DND-41 (cell line): ENCODE measurements around the gene ELMO3.

ENCODE experiments used
- EZH2 ChIP-seq: IDR thresholded peaks from 3 replicates; pipeline ENCODE4 v1.6.1; 2012; ENCODE audit warnings: borderline replicate concordance, low read depth, mild to moderate bottlenecking, moderate library complexity, low read length, inconsistent platforms; ENCODE audit not compliant: severe bottlenecking
- TF ChIP-seq, protein P1 (sequence below): IDR thresholded peaks from 2 replicates; pipeline ENCODE4 v1.5.1; 2012; ENCODE audit warnings: borderline replicate concordance, low read length, moderate library complexity, mild to moderate bottlenecking; ENCODE audit not compliant: poor library complexity, severe bottlenecking; ENCODE audit errors: extremely low read depth

DNA sequence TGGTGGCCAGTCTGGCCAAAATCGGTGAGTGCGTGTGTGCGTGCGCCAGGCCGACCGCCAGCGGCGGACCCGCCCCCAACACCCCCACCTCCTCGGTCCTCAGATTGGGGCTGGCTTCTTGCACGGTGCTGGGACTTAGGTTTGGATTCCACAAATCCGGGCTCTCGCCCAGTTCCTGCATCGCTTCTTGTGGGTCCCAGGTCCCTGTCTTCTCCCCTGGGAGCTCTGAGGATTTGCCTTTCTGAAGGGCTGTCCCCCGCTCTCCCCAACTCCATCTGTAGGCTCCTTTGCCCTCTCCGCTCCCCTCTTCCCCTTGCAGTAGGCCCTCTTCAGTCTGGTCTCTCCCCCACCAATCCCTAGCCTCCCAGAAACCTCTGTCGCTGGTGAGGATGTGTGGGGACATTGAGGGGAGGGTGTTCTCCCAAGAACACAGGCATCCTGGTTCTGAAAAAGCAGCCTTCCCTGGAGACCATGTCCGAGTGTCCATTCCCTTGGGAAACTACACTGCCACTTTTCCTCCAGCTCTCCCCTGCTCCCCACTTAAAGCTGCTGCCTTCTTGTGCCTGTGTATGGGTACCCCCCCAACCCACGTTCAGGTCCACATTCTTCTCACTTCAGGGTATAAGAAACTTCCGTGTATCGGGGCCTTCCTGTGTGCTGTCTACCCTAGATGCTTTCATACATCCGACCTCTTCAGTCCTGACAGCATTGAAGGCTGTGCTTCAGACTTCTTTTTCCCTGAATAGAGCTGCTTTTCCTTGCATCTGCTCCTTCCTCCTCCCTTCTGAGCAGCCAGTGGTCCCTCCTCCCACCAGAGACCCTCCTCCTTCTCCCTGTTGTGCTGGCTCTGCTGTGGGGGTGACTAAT lies 50.5 kb downstream of the ELMO3 start:
- TF ChIP-seq, protein P1, sequence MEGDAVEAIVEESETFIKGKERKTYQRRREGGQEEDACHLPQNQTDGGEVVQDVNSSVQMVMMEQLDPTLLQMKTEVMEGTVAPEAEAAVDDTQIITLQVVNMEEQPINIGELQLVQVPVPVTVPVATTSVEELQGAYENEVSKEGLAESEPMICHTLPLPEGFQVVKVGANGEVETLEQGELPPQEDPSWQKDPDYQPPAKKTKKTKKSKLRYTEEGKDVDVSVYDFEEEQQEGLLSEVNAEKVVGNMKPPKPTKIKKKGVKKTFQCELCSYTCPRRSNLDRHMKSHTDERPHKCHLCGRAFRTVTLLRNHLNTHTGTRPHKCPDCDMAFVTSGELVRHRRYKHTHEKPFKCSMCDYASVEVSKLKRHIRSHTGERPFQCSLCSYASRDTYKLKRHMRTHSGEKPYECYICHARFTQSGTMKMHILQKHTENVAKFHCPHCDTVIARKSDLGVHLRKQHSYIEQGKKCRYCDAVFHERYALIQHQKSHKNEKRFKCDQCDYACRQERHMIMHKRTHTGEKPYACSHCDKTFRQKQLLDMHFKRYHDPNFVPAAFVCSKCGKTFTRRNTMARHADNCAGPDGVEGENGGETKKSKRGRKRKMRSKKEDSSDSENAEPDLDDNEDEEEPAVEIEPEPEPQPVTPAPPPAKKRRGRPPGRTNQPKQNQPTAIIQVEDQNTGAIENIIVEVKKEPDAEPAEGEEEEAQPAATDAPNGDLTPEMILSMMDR, result no peak
- TF ChIP-seq EZH2, result no peak
